ENCODE results near the gene GPR45. TPM values are rescaled to one million over a fixed set of nuclear protein-coding genes. Genes with fewer than 3 reads are reported as not detected.
A peak's percentile ranks its signal among the peaks of the same experiment; 100 is the strongest.

The GPR45 gene
- polyA plus RNA-seq, 2 of the 4 experiments (the other 2 are of a cell fraction): not detected

DNA sequence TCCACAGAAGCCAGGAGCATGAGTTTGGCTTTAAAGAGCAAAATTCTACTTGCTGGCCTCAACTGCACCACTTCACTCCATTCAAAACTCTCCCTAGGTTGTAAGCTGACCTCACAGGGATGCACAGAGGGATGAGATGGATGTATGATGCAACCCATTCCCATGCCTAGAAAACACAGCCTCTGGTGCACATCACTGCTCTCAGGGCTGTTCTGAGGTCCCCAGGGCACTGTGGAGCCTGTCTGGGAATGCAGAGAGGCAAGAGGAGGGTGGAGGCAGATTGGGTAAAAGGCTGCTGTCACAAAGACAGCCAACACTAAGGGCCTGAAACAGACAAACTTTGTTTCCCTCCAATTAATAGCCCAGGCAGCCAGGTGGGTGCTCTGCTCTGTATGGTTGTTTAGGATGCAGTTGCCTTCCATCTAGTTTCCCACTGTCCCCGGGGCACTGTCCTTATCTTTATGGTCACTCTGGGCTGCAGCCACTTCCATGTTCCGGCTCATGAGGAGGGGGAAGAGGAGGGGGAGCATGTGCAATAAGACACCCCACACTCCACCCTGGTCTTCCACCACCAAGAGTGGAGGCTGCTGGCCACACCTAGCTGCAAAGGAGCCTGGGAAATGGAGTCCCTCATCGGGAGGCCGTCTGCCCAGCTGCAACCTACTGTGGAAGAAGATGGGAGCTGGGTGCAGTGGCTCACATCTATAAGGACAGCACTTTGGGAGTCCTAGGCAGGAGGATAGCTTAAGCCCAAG lies 7.0 kb downstream of the GPR45 start:
- Histone ChIP-seq H3K27ac (no peak overlapping the region), H3K4me3 (no peak overlapping the region), H3K4me1 (no peaks in the 10 kb centered on the region), H3K4me2 (no peak overlapping the region), H3K9me3 (no peaks in the 10 kb centered on the region)
- DNase-seq (ENCODE audit: low read depth in 1 of 2, low spot score in 1 of 2) (no peak), FAIRE-seq (no peak), ATAC-seq (no peak)
- 17% methylated on average over 3 of the region's 4 CpGs for WGBS (ENCODE audit: missing lambda C conversion rate)
- TF ChIP-seq EHMT2 (IDR thresholded peaks at IDR 0.05; ENCODE audit: low read depth) (no peak), POLR2A (IDR thresholded peaks at IDR 0.05; ENCODE audit: low read length) (no peak), KDM5A (IDR thresholded peaks at IDR 0.05) (no peak), CBX8 (IDR thresholded peaks at IDR 0.05) (no peak)
- TF ChIP-seq, protein P1, sequence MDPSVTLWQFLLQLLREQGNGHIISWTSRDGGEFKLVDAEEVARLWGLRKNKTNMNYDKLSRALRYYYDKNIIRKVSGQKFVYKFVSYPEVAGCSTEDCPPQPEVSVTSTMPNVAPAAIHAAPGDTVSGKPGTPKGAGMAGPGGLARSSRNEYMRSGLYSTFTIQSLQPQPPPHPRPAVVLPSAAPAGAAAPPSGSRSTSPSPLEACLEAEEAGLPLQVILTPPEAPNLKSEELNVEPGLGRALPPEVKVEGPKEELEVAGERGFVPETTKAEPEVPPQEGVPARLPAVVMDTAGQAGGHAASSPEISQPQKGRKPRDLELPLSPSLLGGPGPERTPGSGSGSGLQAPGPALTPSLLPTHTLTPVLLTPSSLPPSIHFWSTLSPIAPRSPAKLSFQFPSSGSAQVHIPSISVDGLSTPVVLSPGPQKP (IDR thresholded peaks at IDR 0.05; ENCODE audit: low read depth, low read length): no peak
- TF ChIP-seq, protein P2, sequence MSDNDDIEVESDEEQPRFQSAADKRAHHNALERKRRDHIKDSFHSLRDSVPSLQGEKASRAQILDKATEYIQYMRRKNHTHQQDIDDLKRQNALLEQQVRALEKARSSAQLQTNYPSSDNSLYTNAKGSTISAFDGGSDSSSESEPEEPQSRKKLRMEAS (IDR thresholded peaks at IDR 0.05): no peak
- ChIA-PET POLR2A (no interaction called here), CTCF (interaction anchor here (1.3 kb wide), 1 partner anchor 12 kb away, joined by 5 read pairs; no protein-coding TSS in a partner anchor)

DNA sequence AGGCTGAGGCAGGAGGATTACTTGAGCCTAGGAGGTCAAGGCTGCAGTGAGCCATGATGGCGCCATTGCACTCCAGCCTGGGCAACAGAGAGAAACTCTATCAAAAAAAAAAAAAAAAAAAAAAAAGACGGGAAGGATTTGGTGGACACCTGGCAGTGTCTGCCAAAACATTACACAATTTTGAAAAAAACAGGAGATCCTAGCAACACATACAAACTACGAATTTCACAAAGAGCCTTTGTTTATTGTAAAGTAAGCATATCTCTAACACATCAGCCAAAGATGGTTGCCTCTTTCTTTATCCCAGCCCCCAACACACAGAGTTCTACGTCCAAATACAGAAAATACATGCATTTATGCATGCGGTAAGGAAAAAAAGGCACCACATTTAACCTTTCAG lies 7.6 kb downstream of the GPR45 start:
- POLR2A ChIA-PET: no interaction called here
- FAIRE-seq: no peak

DNA sequence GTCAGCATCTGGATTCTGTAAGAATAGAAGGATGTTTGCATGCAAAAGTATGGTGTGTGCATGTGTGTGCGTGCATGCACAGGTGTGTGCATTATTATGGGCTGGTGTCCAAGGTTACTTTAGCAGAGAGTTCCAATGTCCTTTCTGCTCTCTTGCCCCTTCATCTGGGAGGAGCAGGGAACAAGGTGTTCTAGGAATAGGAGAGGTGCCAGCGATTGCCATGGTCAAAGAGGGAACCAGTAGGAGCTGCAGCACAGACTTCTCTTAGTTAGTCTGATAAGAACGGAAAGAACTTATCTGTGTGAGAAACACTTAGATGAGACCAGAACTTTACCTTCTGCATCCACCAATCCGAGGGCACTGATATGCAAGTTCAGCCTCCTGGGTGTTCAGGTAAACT lies 8.3 kb downstream of the GPR45 start:
- DNase-seq (ENCODE audit: low read depth in 1 of 2, low spot score in 1 of 2) (no peak), FAIRE-seq (no peak), ATAC-seq (peak in 1 of 2 experiments; percentile 39; a peak in 1 of 6 replicates)
- 26% methylated on average over 4 of the region's 4 CpGs for WGBS (ENCODE audit: missing lambda C conversion rate)
- Histone ChIP-seq H3K27ac (no peak overlapping the region), H3K9me3 (no peaks in the 10 kb centered on the region), H3K4me2 (no peak overlapping the region), H3K4me3 (no peak overlapping the region), H3K4me1 (no peaks in the 10 kb centered on the region)
- TF ChIP-seq, protein P3, sequence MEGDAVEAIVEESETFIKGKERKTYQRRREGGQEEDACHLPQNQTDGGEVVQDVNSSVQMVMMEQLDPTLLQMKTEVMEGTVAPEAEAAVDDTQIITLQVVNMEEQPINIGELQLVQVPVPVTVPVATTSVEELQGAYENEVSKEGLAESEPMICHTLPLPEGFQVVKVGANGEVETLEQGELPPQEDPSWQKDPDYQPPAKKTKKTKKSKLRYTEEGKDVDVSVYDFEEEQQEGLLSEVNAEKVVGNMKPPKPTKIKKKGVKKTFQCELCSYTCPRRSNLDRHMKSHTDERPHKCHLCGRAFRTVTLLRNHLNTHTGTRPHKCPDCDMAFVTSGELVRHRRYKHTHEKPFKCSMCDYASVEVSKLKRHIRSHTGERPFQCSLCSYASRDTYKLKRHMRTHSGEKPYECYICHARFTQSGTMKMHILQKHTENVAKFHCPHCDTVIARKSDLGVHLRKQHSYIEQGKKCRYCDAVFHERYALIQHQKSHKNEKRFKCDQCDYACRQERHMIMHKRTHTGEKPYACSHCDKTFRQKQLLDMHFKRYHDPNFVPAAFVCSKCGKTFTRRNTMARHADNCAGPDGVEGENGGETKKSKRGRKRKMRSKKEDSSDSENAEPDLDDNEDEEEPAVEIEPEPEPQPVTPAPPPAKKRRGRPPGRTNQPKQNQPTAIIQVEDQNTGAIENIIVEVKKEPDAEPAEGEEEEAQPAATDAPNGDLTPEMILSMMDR (IDR thresholded peaks at IDR 0.05): no peak
- TF ChIP-seq, protein P4, sequence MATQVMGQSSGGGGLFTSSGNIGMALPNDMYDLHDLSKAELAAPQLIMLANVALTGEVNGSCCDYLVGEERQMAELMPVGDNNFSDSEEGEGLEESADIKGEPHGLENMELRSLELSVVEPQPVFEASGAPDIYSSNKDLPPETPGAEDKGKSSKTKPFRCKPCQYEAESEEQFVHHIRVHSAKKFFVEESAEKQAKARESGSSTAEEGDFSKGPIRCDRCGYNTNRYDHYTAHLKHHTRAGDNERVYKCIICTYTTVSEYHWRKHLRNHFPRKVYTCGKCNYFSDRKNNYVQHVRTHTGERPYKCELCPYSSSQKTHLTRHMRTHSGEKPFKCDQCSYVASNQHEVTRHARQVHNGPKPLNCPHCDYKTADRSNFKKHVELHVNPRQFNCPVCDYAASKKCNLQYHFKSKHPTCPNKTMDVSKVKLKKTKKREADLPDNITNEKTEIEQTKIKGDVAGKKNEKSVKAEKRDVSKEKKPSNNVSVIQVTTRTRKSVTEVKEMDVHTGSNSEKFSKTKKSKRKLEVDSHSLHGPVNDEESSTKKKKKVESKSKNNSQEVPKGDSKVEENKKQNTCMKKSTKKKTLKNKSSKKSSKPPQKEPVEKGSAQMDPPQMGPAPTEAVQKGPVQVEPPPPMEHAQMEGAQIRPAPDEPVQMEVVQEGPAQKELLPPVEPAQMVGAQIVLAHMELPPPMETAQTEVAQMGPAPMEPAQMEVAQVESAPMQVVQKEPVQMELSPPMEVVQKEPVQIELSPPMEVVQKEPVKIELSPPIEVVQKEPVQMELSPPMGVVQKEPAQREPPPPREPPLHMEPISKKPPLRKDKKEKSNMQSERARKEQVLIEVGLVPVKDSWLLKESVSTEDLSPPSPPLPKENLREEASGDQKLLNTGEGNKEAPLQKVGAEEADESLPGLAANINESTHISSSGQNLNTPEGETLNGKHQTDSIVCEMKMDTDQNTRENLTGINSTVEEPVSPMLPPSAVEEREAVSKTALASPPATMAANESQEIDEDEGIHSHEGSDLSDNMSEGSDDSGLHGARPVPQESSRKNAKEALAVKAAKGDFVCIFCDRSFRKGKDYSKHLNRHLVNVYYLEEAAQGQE (IDR thresholded peaks at IDR 0.05): no peak
- no peak for TF ChIP-seq HOXA7 (CRISPR knock-in tag; IDR thresholded peaks at IDR 0.05)
- TF ChIP-seq, protein P5, sequence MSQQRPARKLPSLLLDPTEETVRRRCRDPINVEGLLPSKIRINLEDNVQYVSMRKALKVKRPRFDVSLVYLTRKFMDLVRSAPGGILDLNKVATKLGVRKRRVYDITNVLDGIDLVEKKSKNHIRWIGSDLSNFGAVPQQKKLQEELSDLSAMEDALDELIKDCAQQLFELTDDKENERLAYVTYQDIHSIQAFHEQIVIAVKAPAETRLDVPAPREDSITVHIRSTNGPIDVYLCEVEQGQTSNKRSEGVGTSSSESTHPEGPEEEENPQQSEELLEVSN (IDR thresholded peaks at IDR 0.05; ENCODE audit: borderline replicate concordance, low read depth): no peak
- TF ChIP-seq, protein P6, sequence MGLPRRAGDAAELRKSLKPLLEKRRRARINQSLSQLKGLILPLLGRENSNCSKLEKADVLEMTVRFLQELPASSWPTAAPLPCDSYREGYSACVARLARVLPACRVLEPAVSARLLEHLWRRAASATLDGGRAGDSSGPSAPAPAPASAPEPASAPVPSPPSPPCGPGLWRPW (IDR thresholded peaks at IDR 0.05): no peak
- POLR2A ChIA-PET: no interaction called here
- CTCF ChIA-PET: no interaction called here

More for the DNA sequence above, 7.6 kb downstream of the GPR45 start:
- Histone ChIP-seq H3K9me3 (no peaks in the 10 kb centered on the region), H3K27ac (no peak overlapping the region), H3K4me1 (no peaks in the 10 kb centered on the region), H3K4me2 (no peak overlapping the region), H3K4me3 (no peak overlapping the region)
- DNase-seq (ENCODE audit: low read depth in 1 of 2, low spot score in 1 of 2): no peak
- no peak for TF ChIP-seq CEBPB (IDR thresholded peaks at IDR 0.05)
- no peak for TF ChIP-seq CBX8 (IDR thresholded peaks at IDR 0.05)
- no peak for TF ChIP-seq FOSL2 (IDR thresholded peaks at IDR 0.05)
- no peak for TF ChIP-seq FOSL2 (CRISPR knock-in tag; IDR thresholded peaks at IDR 0.05)
- no peak for TF ChIP-seq CHD2 (IDR thresholded peaks at IDR 0.05; ENCODE audit: low read length, partially characterized antibody)
- TF ChIP-seq POLR2A (IDR thresholded peaks at IDR 0.05; ENCODE audit: low read length): no peak
- no peak for TF ChIP-seq ZFP36 (IDR thresholded peaks at IDR 0.05; ENCODE audit: borderline replicate concordance, partially characterized antibody)
- no peak for TF ChIP-seq TP53 (CRISPR knock-in tag; IDR thresholded peaks at IDR 0.05)
- TF ChIP-seq JUNB (IDR thresholded peaks at IDR 0.05): no peak
- no peak for TF ChIP-seq CBX2 (IDR thresholded peaks at IDR 0.05; ENCODE audit: borderline replicate concordance, low read depth)
- no peak for TF ChIP-seq ZC3H11A (IDR thresholded peaks at IDR 0.05)
- no peak for TF ChIP-seq BHLHE40 (IDR thresholded peaks at IDR 0.05; ENCODE audit: low read depth, low read length)
- no peak for TF ChIP-seq NPAS2 (CRISPR knock-in tag; IDR thresholded peaks at IDR 0.05; ENCODE audit: borderline replicate concordance)
- TF ChIP-seq RCOR1 (IDR thresholded peaks at IDR 0.05; ENCODE audit: low read depth, low read length): no peak
- no peak for TF ChIP-seq MAZ (IDR thresholded peaks at IDR 0.05; ENCODE audit: borderline replicate concordance, low read depth, low read length)
- TF ChIP-seq NR3C1 (IDR thresholded peaks at IDR 0.05): no peak
- TF ChIP-seq, protein P4 (IDR thresholded peaks at IDR 0.05): no peak
- no peak for TF ChIP-seq ZSCAN20 (CRISPR knock-in tag; IDR thresholded peaks at IDR 0.05)
- WGBS (ENCODE audit: missing lambda C conversion rate): 27% methylated on average over 5 of the region's 5 CpGs
- CTCF ChIA-PET: no interaction called here
- ATAC-seq: no peak

Measured in A549 (cell line).